ENCODE data around the gene ARGLU1.

ARGLU1 gene

GRCh38 chr13:106540613-106541012 lies 27.3 kb downstream of the ARGLU1 start:
- DNase-seq, result no peak

- DNase-seq, result no peak
These were observed 30.4 kb downstream of the ARGLU1 start for GRCh38 chr13:106537521-106537920.

- peak; percentile 92 for DNase-seq
These were observed 31.5 kb downstream of the ARGLU1 start for GRCh38 chr13:106536244-106537034.

- peak; percentile 97 for DNase-seq
These were observed 32.2 kb downstream of the ARGLU1 start, which contains the start of gene EFNB2 for GRCh38 chr13:106535552-106536243. Gene EFNB2, minus strand, starts transcription at chr13:106535662. Its CDS starts 698 bp downstream, at chr13:106534964.

GRCh38 chr13:106534639-106535551 lies 33.0 kb downstream of the ARGLU1 start:
- DNase-seq, result no peak

- peak; percentile 55 for DNase-seq
These were observed 33.8 kb downstream of the ARGLU1 start for GRCh38 chr13:106533943-106534638.

- DNase-seq, result peak; percentile 72
These were observed 34.6 kb downstream of the ARGLU1 start for GRCh38 chr13:106533101-106533942.

GRCh38 chr13:106532111-106532929 lies 35.6 kb downstream of the ARGLU1 start:
- DNase-seq, result no peak

GRCh38 chr13:106530980-106531481 lies 36.9 kb downstream of the ARGLU1 start:
- DNase-seq, result no peak

GRCh38 chr13:106530171-106530851 lies 37.6 kb downstream of the ARGLU1 start:
- no peak for DNase-seq

GRCh38 chr13:106529415-106530170 lies 38.3 kb downstream of the ARGLU1 start:
- DNase-seq, result no peak

GRCh38 chr13:106528718-106529414 lies 39.1 kb downstream of the ARGLU1 start:
- no peak for DNase-seq

GRCh38 chr13:106527826-106528225 lies 40.1 kb downstream of the ARGLU1 start:
- DNase-seq, result peak; percentile 75

- DNase-seq, result no peak
These were observed 40.5 kb downstream of the ARGLU1 start for GRCh38 chr13:106527445-106527801.

- DNase-seq, result peak; percentile 90
These were observed 41.0 kb downstream of the ARGLU1 start for GRCh38 chr13:106526738-106527444.

- DNase-seq, result no peak
These were observed 42.1 kb downstream of the ARGLU1 start for GRCh38 chr13:106525865-106526264.

GRCh38 chr13:106524108-106524507 lies 43.8 kb downstream of the ARGLU1 start:
- no peak for DNase-seq

- no peak for DNase-seq
These were observed 44.4 kb downstream of the ARGLU1 start for GRCh38 chr13:106523576-106523975.

All from NCI-H345 (cell line).